ENCODE measurements around the gene OR2AK2.

The OR2AK2 gene, protein sequence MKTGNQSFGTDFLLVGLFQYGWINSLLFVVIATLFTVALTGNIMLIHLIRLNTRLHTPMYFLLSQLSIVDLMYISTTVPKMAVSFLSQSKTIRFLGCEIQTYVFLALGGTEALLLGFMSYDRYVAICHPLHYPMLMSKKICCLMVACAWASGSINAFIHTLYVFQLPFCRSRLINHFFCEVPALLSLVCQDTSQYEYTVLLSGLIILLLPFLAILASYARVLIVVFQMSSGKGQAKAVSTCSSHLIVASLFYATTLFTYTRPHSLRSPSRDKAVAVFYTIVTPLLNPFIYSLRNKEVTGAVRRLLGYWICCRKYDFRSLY

DNA sequence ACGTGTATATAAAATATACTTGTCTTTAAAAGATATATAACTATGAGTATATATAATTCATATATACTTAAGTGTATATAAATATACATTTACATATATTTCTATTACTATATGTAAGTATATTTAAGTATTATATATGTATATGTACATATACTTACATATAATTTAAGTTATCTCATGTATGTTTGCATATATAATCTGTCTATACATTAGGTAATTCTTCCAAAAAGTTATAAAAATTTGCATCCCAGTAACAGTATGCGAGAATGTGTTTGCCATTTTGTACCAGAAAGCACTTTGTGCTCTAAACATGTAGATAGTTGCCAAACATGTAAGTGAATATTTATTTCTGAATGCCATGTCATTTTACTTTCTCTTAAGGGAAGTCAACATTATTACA is at the start of gene OR2AK2:
TSS of gene OR2AK2 (plus strand) at position 301 of the 400 bp plus-strand sequence. CDS start 144 bp downstream, outside the sequence.
- no peak for ATAC-seq
- no peak for DNase-seq

DNA sequence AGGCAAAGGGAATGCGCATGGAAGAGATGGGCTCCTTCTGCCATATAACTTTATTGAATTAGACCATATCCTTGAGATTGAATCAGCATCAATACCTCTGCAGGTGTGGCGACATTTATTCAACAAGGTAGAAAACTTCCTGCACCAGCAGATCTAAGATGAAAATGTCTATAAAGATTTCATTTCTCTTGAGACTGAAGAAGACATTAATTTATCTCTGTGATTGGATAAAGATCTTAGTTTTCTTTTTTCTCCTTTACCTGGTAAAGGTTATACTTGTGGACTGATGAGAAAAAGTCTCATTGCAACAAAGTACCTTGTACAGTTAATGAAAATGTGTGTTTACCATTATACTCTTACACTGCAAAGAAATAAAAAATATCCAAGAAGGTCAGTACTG is 45.1 kb upstream of the OR2AK2 start, which contains the start of gene OR2T8:
TSS of gene OR2T8 (plus strand) at position 301 of the 400 bp plus-strand sequence. CDS start 766 bp downstream, outside the sequence.
- ATAC-seq (no peak), DNase-seq (no peak)

GRCh38 chr1:247923941-247924340 is 41.1 kb upstream of the OR2AK2 start:
- DNase-seq, result no peak

DNA sequence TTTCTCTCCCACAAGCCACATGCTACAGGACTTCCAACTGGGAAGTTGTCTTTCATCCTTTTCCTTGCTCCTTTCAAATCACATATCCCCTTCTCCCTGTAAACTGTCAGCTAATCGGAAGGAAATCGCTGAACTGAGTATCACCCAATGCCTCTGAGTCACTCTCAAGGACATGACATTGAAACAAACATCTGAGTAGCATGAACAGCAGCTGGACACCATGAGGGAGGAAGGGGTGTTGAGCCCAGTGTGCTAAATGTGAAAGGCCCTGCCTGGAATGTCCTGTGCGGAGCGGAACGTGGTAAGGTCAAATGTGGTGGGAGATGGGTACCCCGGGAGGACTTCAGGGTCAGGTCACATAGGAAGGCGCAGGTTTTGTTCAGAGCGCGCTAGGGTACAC is 40.2 kb upstream of the OR2AK2 start, which contains the start of gene OR2AJ1:
TSS of gene OR2AJ1 (plus strand) at position 22 of the 400 bp plus-strand sequence. CDS start 8,880 bp downstream, outside the sequence.
- no peak for DNase-seq
- no peak for ATAC-seq

More at GRCh38 chr1:247923941-247924340, 41.1 kb upstream of the OR2AK2 start:
- no peak for ATAC-seq

DNA sequence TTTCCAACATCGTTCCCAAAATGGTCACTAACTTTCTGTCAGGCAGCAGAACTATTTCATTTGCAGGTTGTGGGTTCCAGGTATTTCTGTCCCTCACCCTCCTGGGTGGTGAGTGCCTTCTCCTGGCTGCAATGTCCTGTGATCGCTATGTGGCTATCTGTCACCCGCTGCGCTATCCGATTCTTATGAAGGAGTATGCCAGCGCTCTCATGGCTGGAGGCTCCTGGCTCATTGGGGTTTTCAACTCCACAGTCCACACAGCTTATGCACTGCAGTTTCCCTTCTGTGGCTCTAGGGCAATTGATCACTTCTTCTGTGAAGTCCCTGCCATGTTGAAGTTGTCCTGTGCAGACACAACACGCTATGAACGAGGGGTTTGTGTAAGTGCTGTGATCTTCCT is 31.0 kb upstream of the OR2AK2 start:
- DNase-seq (no peak), ATAC-seq (no peak)

DNA sequence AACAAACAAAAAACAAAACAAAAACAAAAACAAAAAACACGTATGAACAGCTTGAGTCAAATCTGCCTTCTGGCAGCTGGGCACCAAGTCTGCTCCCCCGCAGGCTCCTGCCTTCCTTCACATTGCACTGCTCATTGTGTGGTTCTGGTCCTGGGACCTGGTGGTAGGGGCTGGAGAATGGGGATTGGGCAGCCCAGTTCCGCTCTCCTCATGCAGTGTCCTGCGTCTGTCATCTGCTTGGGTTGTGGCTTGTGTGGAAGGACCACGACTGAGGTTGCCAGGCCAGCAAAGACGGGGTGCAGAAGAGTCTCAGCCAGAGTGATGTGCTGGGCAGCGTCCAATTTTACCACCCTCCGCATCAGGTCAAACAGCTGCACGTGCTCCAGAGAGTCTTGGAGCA is 29.3 kb upstream of the OR2AK2 start:
- ATAC-seq (no peak), DNase-seq (no peak)

- no peak for ATAC-seq
- DNase-seq, result no peak
Measured at GRCh38 chr1:247936415-247936814, 28.6 kb upstream of the OR2AK2 start.

DNA sequence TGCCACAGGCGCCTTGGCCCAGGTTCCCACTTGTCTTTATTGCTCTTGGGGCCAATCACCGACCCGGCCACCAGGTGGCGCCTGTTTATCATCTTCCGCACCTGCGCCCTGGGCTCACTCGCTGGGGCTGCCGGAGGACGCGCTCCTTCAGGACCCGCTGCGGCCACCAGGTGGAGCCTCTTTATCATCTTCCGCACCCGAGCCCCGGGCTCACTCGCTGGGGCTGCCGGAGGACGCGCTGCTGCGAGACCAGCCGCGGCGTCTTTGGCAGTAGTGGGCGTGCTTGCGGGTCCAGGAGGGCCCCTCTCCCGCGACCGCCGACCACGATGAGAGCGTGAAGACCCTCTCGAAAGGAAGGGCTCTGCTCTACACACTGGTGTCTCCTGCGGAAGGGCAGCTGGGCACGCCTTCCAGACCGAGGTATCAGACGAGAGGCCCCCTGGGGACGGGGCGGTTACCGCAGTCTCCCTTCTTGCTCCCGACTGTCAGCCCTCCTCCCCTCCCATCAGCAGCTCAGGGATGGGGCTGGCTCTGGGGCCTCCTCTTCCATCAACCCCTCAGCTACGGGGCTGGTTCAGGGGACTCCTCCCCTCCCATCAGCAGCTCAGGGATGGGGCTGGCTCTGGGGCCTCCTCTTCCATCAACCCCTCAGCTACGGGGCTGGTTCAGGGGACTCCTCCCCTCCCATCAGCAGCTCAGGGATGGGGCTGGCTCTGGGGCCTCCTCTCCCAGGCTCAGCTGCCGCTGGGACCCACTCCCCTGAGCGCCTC is 27.9 kb upstream of the OR2AK2 start:
- peak; percentile 97 for ATAC-seq
- DNase-seq, result peak; percentile 72

DNA sequence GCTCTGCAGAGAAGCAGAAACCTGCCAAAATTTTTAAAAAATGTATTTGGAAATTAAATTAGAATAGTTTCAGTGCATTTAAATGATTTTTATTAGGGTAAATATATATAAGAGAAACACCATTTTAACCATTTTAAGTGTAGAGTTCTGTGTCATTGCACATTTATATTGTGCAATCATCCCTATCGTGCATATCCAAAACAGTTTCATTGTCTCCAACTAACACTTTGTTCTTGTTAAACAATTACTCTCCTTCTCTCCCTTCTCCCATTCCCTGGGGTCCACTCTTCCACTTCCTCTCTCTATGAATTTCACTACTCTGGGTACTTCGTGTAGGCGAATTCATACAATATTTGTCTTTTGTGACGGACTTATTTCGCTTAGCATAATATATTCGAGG is 22.4 kb upstream of the OR2AK2 start:
- ATAC-seq (no peak), DNase-seq (no peak)

DNA sequence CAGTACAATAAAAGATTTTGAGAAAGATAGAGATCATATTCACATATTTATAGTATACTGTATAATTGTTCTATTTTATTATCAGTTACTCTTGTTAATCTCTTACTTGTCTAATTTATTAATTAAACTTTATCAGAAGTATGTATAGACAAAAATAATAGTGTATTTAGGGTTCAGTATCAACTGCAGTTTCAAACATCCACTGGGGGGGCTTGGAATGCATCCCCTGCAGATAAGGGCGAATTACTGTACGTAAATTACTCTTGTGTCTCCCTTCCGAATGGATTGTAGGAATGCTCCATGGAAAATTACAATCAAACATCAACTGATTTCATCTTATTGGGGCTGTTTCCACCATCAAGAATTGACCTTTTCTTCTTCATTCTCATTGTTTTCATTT is 16.5 kb upstream of the OR2AK2 start, which contains the start of gene OR2L8:
TSS of gene OR2L8 (plus strand) at position 301 of the 400 bp plus-strand sequence. CDS start at position 301, 0 bp downstream.
- ATAC-seq (no peak), DNase-seq (no peak)

DNA sequence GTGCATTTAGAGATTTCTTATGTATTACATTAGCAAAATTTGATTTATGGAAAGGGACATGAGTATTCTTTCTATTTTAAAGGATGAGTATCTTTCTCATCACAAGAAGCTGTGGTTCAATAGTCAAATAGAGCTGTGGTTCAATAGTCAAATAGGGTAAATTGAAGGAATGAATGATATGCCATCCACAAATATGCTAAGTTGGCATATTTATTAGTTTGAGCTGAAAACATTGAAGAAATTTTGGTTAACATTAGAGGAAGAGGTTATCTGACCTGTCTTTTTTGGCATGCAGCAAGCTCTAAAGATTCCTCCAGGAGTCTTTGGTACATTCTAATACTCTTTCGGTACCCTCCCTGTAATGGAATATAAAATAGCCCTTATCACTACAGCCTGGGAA is 11.6 kb upstream of the OR2AK2 start:
- ATAC-seq (no peak), DNase-seq (no peak)

- no peak for DNase-seq
- no peak for ATAC-seq
Measured at GRCh38 chr1:247961791-247962190, 3.2 kb upstream of the OR2AK2 start.

DNA sequence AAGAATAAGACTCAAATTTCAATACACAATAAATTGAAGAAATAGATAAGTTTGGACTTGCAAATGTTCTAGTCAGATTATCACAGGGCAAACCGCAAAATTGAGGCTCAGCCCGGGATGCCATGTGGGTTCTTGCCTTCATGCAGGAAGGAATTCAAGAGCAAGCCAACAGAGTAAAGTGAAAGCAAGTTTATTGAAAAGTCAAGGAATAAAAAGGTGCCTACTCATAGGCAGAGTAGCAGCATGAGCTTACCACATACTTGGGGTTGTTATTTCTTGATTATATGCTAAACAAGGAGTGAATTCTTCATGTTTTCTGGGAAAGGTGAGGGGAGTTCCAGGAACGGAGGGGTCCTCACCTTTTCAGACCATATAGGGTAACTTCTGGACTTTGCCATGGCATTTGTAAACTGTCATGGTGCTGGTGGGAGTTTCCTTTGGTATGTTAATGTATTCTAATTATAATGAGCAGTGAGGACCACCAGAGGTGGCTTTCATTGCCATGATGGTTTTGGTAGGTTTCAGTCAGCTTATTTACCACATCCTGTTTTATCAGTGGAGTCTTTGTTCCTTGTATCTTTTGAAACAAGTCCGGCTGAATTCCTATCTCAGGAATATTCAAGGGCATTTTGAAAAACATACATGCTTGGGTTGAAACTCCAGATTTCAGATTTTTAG is 2.0 kb upstream of the OR2AK2 start:
- no peak for ATAC-seq
- no peak for DNase-seq

GRCh38 chr1:247966532-247967204 is 1.6 kb downstream of the OR2AK2 start:
- DNase-seq, result no peak
- no peak for ATAC-seq

DNA sequence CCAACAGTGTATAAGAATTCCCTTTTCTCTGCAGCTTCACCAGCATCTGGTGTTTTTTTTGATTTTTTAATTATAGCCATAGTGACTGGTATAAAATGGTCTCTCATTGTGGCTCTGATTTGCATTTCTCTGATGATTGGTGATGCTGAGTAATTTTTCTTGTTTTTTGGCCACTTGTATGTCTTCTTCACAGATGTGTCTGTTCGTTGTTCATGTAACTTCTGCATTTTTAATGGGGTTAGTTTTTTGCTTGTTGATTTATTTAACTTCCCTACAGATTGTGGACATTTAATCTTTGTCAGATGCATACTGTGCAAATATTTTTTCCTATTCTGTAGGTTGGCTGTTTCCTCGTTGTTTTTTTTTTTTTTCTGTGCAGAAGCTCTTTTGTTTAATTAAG is 28.0 kb downstream of the OR2AK2 start:
- no peak for DNase-seq
- ATAC-seq, result no peak

DNA sequence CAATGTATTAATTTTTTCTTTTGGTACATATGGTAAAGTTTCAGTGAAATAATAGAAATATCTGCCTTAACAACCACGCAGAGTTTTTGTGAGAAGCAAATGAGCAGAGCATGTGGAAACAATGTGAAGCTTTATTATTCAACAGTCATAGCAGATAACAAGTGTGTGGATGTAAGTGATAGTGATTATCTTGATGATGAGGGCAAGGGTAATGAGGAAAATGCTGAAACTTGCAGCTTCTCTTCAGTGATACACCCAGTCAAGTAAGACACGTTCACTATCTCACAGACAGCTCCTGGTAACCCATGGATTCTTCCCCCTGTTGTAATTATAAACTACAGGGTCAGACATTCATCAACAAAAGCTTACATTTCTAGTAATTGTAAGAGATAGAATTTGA is 33.8 kb downstream of the OR2AK2 start:
- DNase-seq, result no peak
- no peak for ATAC-seq

DNA sequence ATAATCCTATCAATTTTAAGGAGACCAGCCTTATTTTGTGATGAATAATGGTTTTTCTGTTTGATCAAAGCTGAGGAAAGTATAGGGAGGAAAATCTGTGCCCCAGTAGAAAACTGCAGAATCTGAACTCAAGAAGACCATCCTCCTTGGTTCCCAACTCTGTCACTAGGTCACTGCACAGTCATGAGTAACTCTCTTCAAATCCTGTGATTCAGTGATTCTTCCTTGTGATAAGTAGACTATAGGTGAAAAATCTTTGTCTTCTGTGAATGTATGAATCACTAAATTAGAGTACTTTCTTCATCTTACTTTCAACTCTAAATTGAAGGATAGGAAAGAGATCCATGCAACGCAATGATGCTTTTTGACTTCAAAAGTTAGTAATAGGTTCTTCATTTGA is 35.1 kb downstream of the OR2AK2 start:
- DNase-seq (no peak), ATAC-seq (no peak)

GRCh38 chr1:248007778-248008177 is 42.7 kb downstream of the OR2AK2 start:
- no peak for ATAC-seq

GRCh38 chr1:248009681-248010080 is 44.6 kb downstream of the OR2AK2 start:
- no peak for ATAC-seq
- no peak for DNase-seq

More at GRCh38 chr1:248007778-248008177, 42.7 kb downstream of the OR2AK2 start:
- no peak for DNase-seq

DNA sequence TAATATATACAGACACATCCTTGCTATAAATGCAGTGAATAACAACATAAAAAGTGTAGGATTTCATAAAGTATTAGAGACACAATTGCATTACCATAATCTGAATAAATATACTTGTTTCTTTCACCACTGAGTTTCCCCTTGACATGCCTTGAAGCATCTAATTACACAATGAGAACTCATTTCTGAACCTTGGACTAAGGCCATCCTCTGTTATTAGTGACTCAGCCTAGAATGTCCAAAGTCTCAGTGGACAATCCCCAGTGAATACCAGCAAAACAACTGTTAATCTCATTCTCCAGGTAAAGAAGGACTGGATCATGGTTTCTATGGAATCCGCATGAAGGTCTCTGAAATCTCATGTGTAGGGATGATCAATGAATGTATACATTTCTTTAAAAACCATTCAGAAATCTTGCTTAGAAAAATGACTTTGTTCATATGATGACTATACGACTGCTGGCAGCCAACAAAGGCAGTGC is 48.2 kb downstream of the OR2AK2 start, which contains the start of gene OR2L5:
TSS of gene OR2L5 (plus strand) at position 432 of the 482 bp plus-strand sequence. CDS start 8,288 bp downstream, outside the sequence.
- no peak for DNase-seq
- no peak for ATAC-seq

DNA sequence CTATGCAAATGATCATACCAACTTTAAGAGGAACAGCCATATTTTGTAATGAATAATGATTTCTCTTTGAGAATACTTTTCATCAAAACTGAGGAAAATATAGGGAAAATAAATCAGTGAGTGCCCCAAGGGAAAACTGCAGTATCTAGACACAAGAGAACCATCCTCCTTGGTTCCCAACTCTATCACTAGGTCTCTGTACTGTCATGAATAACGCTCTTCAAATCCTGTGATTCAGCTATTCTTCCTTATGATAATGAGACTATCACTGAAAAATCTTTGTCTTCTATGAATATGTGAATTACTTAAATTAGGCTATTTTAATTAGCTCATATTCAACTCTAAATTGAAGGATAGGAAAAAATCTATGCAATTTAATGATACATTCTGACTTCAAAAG is 50.8 kb downstream of the OR2AK2 start:
- DNase-seq (no peak), ATAC-seq (no peak)

Measured in stimulated activated naive CD8-positive, alpha-beta T cell treated with anti-CD3 and anti-CD28 coated beads, Interleukin-15, Interleukin-2, amounts not matched to agents 100 U/mL and 50 U/mL, for 24 hours (primary cell).